HL-60 (cell line): Measurements from ENCODE around the gene SAG.

ENCODE experiments used
- POLR2AphosphoS5 ChIP-seq: IDR thresholded peaks from 2 replicates; pipeline ENCODE4 v1.6.1; 2012; ENCODE audit warnings: low read depth
- TF ChIP-seq, protein P1 (sequence below): IDR thresholded peaks from one replicate; pipeline ENCODE4 v1.5.1; 2011; ENCODE audit warnings: low read length, control low read depth, inconsistent platforms; ENCODE audit not compliant: insufficient read depth
- TF ChIP-seq, protein P2 (sequence below): IDR thresholded peaks from 2 replicates; pipeline ENCODE4 v1.6.1; 2012; ENCODE audit warnings: low read depth; ENCODE audit not compliant: insufficient replicate concordance

- TF ChIP-seq POLR2AphosphoS5 = no peak
- TF ChIP-seq, protein P1, sequence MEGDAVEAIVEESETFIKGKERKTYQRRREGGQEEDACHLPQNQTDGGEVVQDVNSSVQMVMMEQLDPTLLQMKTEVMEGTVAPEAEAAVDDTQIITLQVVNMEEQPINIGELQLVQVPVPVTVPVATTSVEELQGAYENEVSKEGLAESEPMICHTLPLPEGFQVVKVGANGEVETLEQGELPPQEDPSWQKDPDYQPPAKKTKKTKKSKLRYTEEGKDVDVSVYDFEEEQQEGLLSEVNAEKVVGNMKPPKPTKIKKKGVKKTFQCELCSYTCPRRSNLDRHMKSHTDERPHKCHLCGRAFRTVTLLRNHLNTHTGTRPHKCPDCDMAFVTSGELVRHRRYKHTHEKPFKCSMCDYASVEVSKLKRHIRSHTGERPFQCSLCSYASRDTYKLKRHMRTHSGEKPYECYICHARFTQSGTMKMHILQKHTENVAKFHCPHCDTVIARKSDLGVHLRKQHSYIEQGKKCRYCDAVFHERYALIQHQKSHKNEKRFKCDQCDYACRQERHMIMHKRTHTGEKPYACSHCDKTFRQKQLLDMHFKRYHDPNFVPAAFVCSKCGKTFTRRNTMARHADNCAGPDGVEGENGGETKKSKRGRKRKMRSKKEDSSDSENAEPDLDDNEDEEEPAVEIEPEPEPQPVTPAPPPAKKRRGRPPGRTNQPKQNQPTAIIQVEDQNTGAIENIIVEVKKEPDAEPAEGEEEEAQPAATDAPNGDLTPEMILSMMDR = no peak
- TF ChIP-seq, protein P2, sequence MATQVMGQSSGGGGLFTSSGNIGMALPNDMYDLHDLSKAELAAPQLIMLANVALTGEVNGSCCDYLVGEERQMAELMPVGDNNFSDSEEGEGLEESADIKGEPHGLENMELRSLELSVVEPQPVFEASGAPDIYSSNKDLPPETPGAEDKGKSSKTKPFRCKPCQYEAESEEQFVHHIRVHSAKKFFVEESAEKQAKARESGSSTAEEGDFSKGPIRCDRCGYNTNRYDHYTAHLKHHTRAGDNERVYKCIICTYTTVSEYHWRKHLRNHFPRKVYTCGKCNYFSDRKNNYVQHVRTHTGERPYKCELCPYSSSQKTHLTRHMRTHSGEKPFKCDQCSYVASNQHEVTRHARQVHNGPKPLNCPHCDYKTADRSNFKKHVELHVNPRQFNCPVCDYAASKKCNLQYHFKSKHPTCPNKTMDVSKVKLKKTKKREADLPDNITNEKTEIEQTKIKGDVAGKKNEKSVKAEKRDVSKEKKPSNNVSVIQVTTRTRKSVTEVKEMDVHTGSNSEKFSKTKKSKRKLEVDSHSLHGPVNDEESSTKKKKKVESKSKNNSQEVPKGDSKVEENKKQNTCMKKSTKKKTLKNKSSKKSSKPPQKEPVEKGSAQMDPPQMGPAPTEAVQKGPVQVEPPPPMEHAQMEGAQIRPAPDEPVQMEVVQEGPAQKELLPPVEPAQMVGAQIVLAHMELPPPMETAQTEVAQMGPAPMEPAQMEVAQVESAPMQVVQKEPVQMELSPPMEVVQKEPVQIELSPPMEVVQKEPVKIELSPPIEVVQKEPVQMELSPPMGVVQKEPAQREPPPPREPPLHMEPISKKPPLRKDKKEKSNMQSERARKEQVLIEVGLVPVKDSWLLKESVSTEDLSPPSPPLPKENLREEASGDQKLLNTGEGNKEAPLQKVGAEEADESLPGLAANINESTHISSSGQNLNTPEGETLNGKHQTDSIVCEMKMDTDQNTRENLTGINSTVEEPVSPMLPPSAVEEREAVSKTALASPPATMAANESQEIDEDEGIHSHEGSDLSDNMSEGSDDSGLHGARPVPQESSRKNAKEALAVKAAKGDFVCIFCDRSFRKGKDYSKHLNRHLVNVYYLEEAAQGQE = no peak
Measured at GRCh38 chr2:233258211-233258610, 49.4 kb upstream of the SAG start.
